Keratinocyte (primary cell): ENCODE data around the gene MICAL2. TPM values are rescaled to one million over a fixed set of nuclear protein-coding genes. Genes with fewer than 3 reads are reported as not detected.

Experiments
- DNase-seq: peaks from one replicate; pipeline ENCODE4 v3.0.0-alpha.2; 2011; ENCODE audit warnings: low read depth, missing footprints, low spot score
- FAIRE-seq: peaks from 2 replicates; lab custom pipeline; 2011; peaks lifted over from hg19 to GRCh38; lab: Jason Lieb, UNC
- H2AFZ ChIP-seq: 2 replicates; pipeline ENCODE4 v1.6.0; 2012; ENCODE audit warnings: low read length, control low read depth, inconsistent platforms; ENCODE audit not compliant: control insufficient read depth
- H3K27ac ChIP-seq: 2 replicates; pipeline ENCODE4 v1.5.1; 2011; ENCODE audit warnings: low read length; ENCODE audit not compliant: control insufficient read depth, insufficient read depth
- H3K27me3 ChIP-seq: 3 replicates; pipeline ENCODE4 v1.6.0; 2011; ENCODE audit warnings: low read length; ENCODE audit not compliant: control insufficient read depth, insufficient read depth; ENCODE audit errors: extremely low read depth
- H3K36me3 ChIP-seq, 2 experiments: 2 replicates in 1 of 2; 3 replicates in 1 of 2; pipeline ENCODE4 v1.5.1; 2011; ENCODE audit warnings: low read length in 2 of 2, mild to moderate bottlenecking in 1 of 2; ENCODE audit not compliant: control insufficient read depth in 2 of 2, insufficient read depth in 2 of 2; ENCODE audit errors: extremely low read depth in 1 of 2
- H3K4me1 ChIP-seq: 3 replicates; pipeline ENCODE4 v1.5.1; 2011; ENCODE audit warnings: low read length; ENCODE audit not compliant: control insufficient read depth, insufficient read depth; ENCODE audit errors: extremely low read depth
- H3K4me2 ChIP-seq: 3 replicates; pipeline ENCODE4 v1.6.0; 2011; ENCODE audit warnings: low read depth, low read length; ENCODE audit not compliant: control insufficient read depth, insufficient read depth; ENCODE audit errors: extremely low read depth
- H3K4me3 ChIP-seq, 3 experiments: fragments of 200-600 bp in 1 of 3; sonication (generic) in 1 of 3; 2 replicates in 2 of 3; 3 replicates in 1 of 3; pipeline ENCODE4 v1.5.1; 2011 to 2016; ENCODE audit warnings: low read length in 3 of 3, mild to moderate bottlenecking in 3 of 3, control low read depth in 2 of 3, inconsistent platforms in 1 of 3, low read depth in 1 of 3, mixed read lengths in 1 of 3, mixed run types in 1 of 3, moderate library complexity in 1 of 3; ENCODE audit not compliant: control insufficient read depth in 2 of 3, insufficient read depth in 2 of 3; ENCODE audit errors: extremely low read depth in 1 of 3
- H3K79me2 ChIP-seq: 2 replicates; pipeline ENCODE4 v1.6.0; 2012; ENCODE audit warnings: low read length; ENCODE audit not compliant: control insufficient read depth, insufficient read depth
- H3K9ac ChIP-seq: 3 replicates; pipeline ENCODE4 v1.6.0; 2011; ENCODE audit warnings: low read length; ENCODE audit not compliant: control insufficient read depth, insufficient read depth; ENCODE audit errors: extremely low read depth
- H3K9me1 ChIP-seq: 3 replicates; pipeline ENCODE4 v1.6.0; 2011; ENCODE audit warnings: low read length; ENCODE audit not compliant: control insufficient read depth, insufficient read depth; ENCODE audit errors: extremely low read depth
- H3K9me3 ChIP-seq: 2 replicates; pipeline ENCODE4 v1.5.1; 2012; ENCODE audit warnings: low read depth, low read length; ENCODE audit not compliant: control insufficient read depth
- H4K20me1 ChIP-seq: 3 replicates; pipeline ENCODE4 v1.6.0; 2011; ENCODE audit warnings: low read length; ENCODE audit not compliant: control insufficient read depth, insufficient read depth; ENCODE audit errors: extremely low read depth
- CTCF ChIP-seq, 3 experiments: IDR thresholded peaks in 1 of 3; conservative IDR thresholded peaks in 1 of 3; optimal IDR thresholded peaks in 1 of 3; 2 replicates in 2 of 3; 3 replicates in 1 of 3; pipeline versions ENCODE3 to v1.5.1; 2011; ENCODE audit warnings: low read length in 3 of 3, mild to moderate bottlenecking in 3 of 3, moderate library complexity in 2 of 3, control low read depth in 1 of 3, inconsistent platforms in 1 of 3; ENCODE audit not compliant: insufficient read depth in 2 of 3; ENCODE audit errors: extremely low read depth in 1 of 3
- EZH2 ChIP-seq: IDR thresholded peaks from one replicate; pipeline ENCODE4 v1.6.1; 2012; ENCODE audit warnings: inconsistent platforms, mild to moderate bottlenecking, low read length, moderate library complexity
- dilution Hi-C: fragments of 300-500 bp; cut with MboI; formaldehyde crosslinking; loops from one replicate; pipeline ENCODE4 v1.7.0; 2020; ENCODE audit warnings: low sequenced_read_pairs; ENCODE audit not compliant: extremely low pct_ligation_motif_present
- polyA minus RNA-seq, 3 experiments: library from RNA; depleted of rRNA, polyadenylated mRNA; stranded (reverse); fragments of >200 nt; gene quantifications; 1 replicate in 1 of 3; 2 replicates in 1 of 3; 3 replicates in 1 of 3; pipeline ENCODE4 v1.2.3, GENCODE V29; 2011
- polyA plus RNA-seq, 5 experiments: library from polyadenylated mRNA; depleted of rRNA in 3 of 5; stranded (reverse) in 3 of 5; stranded (forward) in 1 of 5; unstranded in 1 of 5; fragments of >200 nt; gene quantifications; 1 replicate in 1 of 5; 2 replicates in 3 of 5; 3 replicates in 1 of 5; pipeline versions ENCODE4 v1.2.1 to v1.2.3, GENCODE V29; 2011 to 2012; ENCODE audit warnings: missing spikeins in 2 of 5, low read depth in 1 of 5, low replicate concordance in 1 of 5

Gene MICAL2
- polyA plus RNA-seq (72.7 to 124 TPM (median 83.9 TPM) in 3 replicates), polyA minus RNA-seq (218 to 406 TPM (median 316 TPM) in 3 replicates)
- 172 TPM for polyA plus RNA-seq (2011; ENCODE audit: low read depth)
- polyA plus RNA-seq (2011; cell fraction: cytosol; rRNA removed): 76.6 and 79.2 TPM in 2 replicates
- polyA plus RNA-seq (2011; cell fraction: nucleus; rRNA removed): 175 and 197 TPM in 2 replicates
- 52.2 and 143 TPM in 2 replicates for polyA plus RNA-seq (2012; ENCODE audit: low replicate concordance)
- polyA minus RNA-seq (2011; cell fraction: cytosol; rRNA and poly(A)+ RNA removed): 176 TPM
- 292 and 558 TPM in 2 replicates for polyA minus RNA-seq (2011; cell fraction: nucleus; rRNA and poly(A)+ RNA removed)

GRCh38 chr11:12110201-12110713 is at the start of gene MICAL2:
Gene MICAL2, plus strand, starts transcription at chr11:12110590. Its CDS starts 51,566 bp downstream, at chr11:12162156.
- Histone ChIP-seq H3K9me1 (no peaks in the 10 kb centered on the region), H3K9me3 (no peaks in the 10 kb centered on the region), H3K79me2 (peaks cover 52% of the 10 kb centered on the region), H3K36me3 (peaks cover 8 to 31% of the 10 kb centered on the region in 2 experiments), H3K27ac (peak within 1 kb of the TSS; percentile 99), H3K27me3 (no peaks in the 10 kb centered on the region), H3K4me2 (peak within 1 kb of the TSS; percentile 99), H4K20me1 (peaks cover 22% of the 10 kb centered on the region), H3K9ac (peak within 1 kb of the TSS; percentile 97), H3K4me3 (peak within 1 kb of the TSS; percentile 70 to 90 (median 89)), H2AFZ (peak within 1 kb of the TSS; percentile 74), H3K4me1 (peaks cover 43% of the 10 kb centered on the region)
- no peak for FAIRE-seq
- no peak for DNase-seq
- no peak for TF ChIP-seq EZH2
- no peak for TF ChIP-seq CTCF (optimal IDR thresholded peaks at IDR 0.05 in 1 of 3, IDR thresholded peaks at IDR 0.05 in 1 of 3, conservative IDR thresholded peaks at IDR 0.05 in 1 of 3; ENCODE audit: extremely low read depth in 1 of 3, insufficient read depth in 2 of 3, low read length in 3 of 3)
- dilution Hi-C loops: no loop called here

GRCh38 chr11:12061851-12062560 is 48.4 kb upstream of the MICAL2 start:
- H3K9me1 ChIP-seq: no peaks in the 10 kb centered on the region
- no peaks in the 10 kb centered on the region for H3K79me2 ChIP-seq
- no peak overlapping the region for H2AFZ ChIP-seq
- H3K36me3 ChIP-seq: no peaks in the 10 kb centered on the region
- no peak overlapping the region for H3K9ac ChIP-seq
- H3K4me1 ChIP-seq: peaks cover 30% of the 10 kb centered on the region
- H3K9me3 ChIP-seq: no peaks in the 10 kb centered on the region
- no peak overlapping the region for H3K4me3 ChIP-seq
- H3K27ac ChIP-seq: no peak overlapping the region
- H4K20me1 ChIP-seq: no peaks in the 10 kb centered on the region
- DNase-seq (no peak), FAIRE-seq (no peak)
- no peak overlapping the region for H3K4me2 ChIP-seq
- TF ChIP-seq EZH2 (no peak), CTCF (optimal IDR thresholded peaks at IDR 0.05 in 1 of 3, IDR thresholded peaks at IDR 0.05 in 1 of 3, conservative IDR thresholded peaks at IDR 0.05 in 1 of 3; ENCODE audit: extremely low read depth in 1 of 3, insufficient read depth in 2 of 3, low read length in 3 of 3) (no peak)
- dilution Hi-C loops: no loop called here
- no peaks in the 10 kb centered on the region for H3K27me3 ChIP-seq
